H1 (cell line): ENCODE data around the gene MMP21. TPM values are rescaled to one million over a fixed set of nuclear protein-coding genes. Genes with fewer than 3 reads are reported as not detected.

Experiments used
- CTCF ChIA-PET: fragments of 300-600 bp; sonication (Branson Sonifier 250); formaldehyde crosslinking; loops from one replicate; lab custom pipeline; 2021; ENCODE audit not compliant: partially characterized antibody; lab: Charles Lee
- POLR2A ChIA-PET: fragments of 300-600 bp; sonication (Branson Sonifier 250); formaldehyde crosslinking; loops from one replicate; lab custom pipeline; 2021; ENCODE audit warnings: inconsistent platforms; ENCODE audit not compliant: partially characterized antibody; lab: Charles Lee
- DNase-seq, 2 experiments: peaks; one replicate each; pipeline versions ENCODE4 v3.0.0 to v3.0.0-alpha.2; 2010 to 2022; ENCODE audit warnings: low spot score in 2 of 2, low read depth in 1 of 2, mixed read lengths in 1 of 2
- FAIRE-seq: peaks from 2 replicates; lab custom pipeline; 2011; peaks lifted over from hg19 to GRCh38; lab: Jason Lieb, UNC
- H2AFZ ChIP-seq: 2 replicates; pipeline ENCODE4 v1.8.1; 2012; ENCODE audit warnings: low read length, inconsistent platforms
- H2AK5ac ChIP-seq: 2 replicates; pipeline ENCODE4 v1.6.1; 2013; ENCODE audit warnings: low read depth, low read length
- H2BK120ac ChIP-seq: replicated peaks from 2 replicates; pipeline ENCODE3; 2013; ENCODE audit warnings: low read depth, low read length, inconsistent platforms
- H2BK12ac ChIP-seq: 2 replicates; pipeline ENCODE4 v1.6.1; 2013; ENCODE audit warnings: low read depth, low read length
- H2BK15ac ChIP-seq: 2 replicates; pipeline ENCODE4 v1.6.1; 2013; ENCODE audit warnings: low read length
- H2BK20ac ChIP-seq: 2 replicates; pipeline ENCODE4 v1.6.1; 2013; ENCODE audit warnings: low read length
- H2BK5ac ChIP-seq: 2 replicates; pipeline ENCODE4 v1.6.1; 2013; ENCODE audit warnings: low read depth, low read length
- H3K14ac ChIP-seq: 2 replicates; pipeline ENCODE4 v1.6.1; 2013; ENCODE audit warnings: inconsistent platforms; ENCODE audit not compliant: insufficient read length
- H3K18ac ChIP-seq: 2 replicates; pipeline ENCODE4 v1.6.1; 2013; ENCODE audit warnings: low read length; ENCODE audit errors: extremely low read depth
- H3K23ac ChIP-seq: 2 replicates; pipeline ENCODE4 v1.6.1; 2013; ENCODE audit warnings: inconsistent platforms; ENCODE audit not compliant: insufficient read length
- H3K23me2 ChIP-seq: 2 replicates; pipeline ENCODE4 v1.6.1; 2013; ENCODE audit warnings: low read depth, low read length
- H3K27ac ChIP-seq: 2 replicates; pipeline ENCODE4 v1.6.1; 2011; ENCODE audit warnings: low read depth, low read length, inconsistent platforms
- H3K27me3 ChIP-seq, 4 experiments: replicated peaks in 1 of 4; 1 replicate in 1 of 4; 2 replicates in 3 of 4; pipeline versions ENCODE4 v1.6.1 to v1.8.1; 2011 to 2013; ENCODE audit warnings: low read length in 3 of 4, mild to moderate bottlenecking in 3 of 4, inconsistent platforms in 2 of 4, mixed read lengths in 2 of 4, moderate library complexity in 1 of 4; ENCODE audit not compliant: control insufficient read depth in 3 of 4, insufficient read depth in 3 of 4; ENCODE audit errors: extremely low read depth in 1 of 4
- H3K36me3 ChIP-seq, 4 experiments: 2 replicates each; pipeline versions ENCODE4 v1.6.1 to v1.8.1; 2011 to 2013; ENCODE audit warnings: mild to moderate bottlenecking in 4 of 4, low read length in 3 of 4, moderate library complexity in 2 of 4, control low read depth in 1 of 4, inconsistent platforms in 1 of 4; ENCODE audit not compliant: insufficient read depth in 4 of 4, control insufficient read depth in 2 of 4
- H3K4ac ChIP-seq: replicated peaks from 2 replicates; pipeline ENCODE3; 2013; ENCODE audit warnings: low read length, low read depth, mixed read lengths, inconsistent platforms; ENCODE audit not compliant: insufficient read length
- H3K4me1 ChIP-seq, 4 experiments: replicated peaks in 1 of 4; 1 replicate in 1 of 4; 2 replicates in 3 of 4; pipeline versions ENCODE4 v1.6.1 to v1.8.1; 2011 to 2013; ENCODE audit warnings: low read length in 3 of 4, inconsistent platforms in 2 of 4, mixed read lengths in 1 of 4; ENCODE audit not compliant: insufficient read depth in 4 of 4, control insufficient read depth in 3 of 4
- H3K4me2 ChIP-seq, 2 experiments: 2 replicates each; pipeline versions ENCODE4 v1.6.1 to v1.8.1; 2011 to 2013; ENCODE audit warnings: low read depth in 2 of 2, low read length in 2 of 2, control low read depth in 1 of 2, inconsistent platforms in 1 of 2, mild to moderate bottlenecking in 1 of 2; ENCODE audit not compliant: insufficient read depth in 1 of 2
- H3K4me3 ChIP-seq, 4 experiments: fragments of 200-600, 300-600 bp in 1 of 4; sonication (generic), shearing (Covaris generic), sonication (Bioruptor Twin) in 1 of 4; 2 replicates each; pipeline versions ENCODE4 v1.5.1 to v1.8.1; 2011 to 2016; ENCODE audit warnings: low read length in 4 of 4, low read depth in 3 of 4, control low read depth in 2 of 4, inconsistent platforms in 2 of 4, mild to moderate bottlenecking in 2 of 4, mixed read lengths in 1 of 4, moderate library complexity in 1 of 4; ENCODE audit not compliant: insufficient read depth in 2 of 4; ENCODE audit errors: extremely low read depth in 1 of 4
- H3K56ac ChIP-seq: replicated peaks from 2 replicates; pipeline ENCODE3; 2013; ENCODE audit warnings: low read depth, mild to moderate bottlenecking, mixed read lengths, low read length, inconsistent platforms; ENCODE audit not compliant: insufficient read length
- H3K79me1 ChIP-seq: 2 replicates; pipeline ENCODE4 v1.6.1; 2013; ENCODE audit warnings: low read depth, low read length, control low read depth
- H3K79me2 ChIP-seq, 2 experiments: 2 replicates each; pipeline versions ENCODE4 v1.6.1 to v1.8.1; 2012 to 2013; ENCODE audit warnings: low read length in 2 of 2, mild to moderate bottlenecking in 2 of 2, inconsistent platforms in 1 of 2; ENCODE audit not compliant: insufficient read depth in 2 of 2, control insufficient read depth in 1 of 2
- H3K9ac ChIP-seq, 4 experiments: replicated peaks in 1 of 4; 1 replicate in 1 of 4; 2 replicates in 3 of 4; pipeline versions ENCODE4 v1.6.1 to v1.8.1; 2011 to 2013; ENCODE audit warnings: low read depth in 3 of 4, low read length in 3 of 4, control low read depth in 2 of 4, mild to moderate bottlenecking in 2 of 4, moderate library complexity in 2 of 4, inconsistent platforms in 1 of 4; ENCODE audit errors: extremely low read depth in 1 of 4
- H3K9me3 ChIP-seq, 2 experiments: 2 replicates each; pipeline versions ENCODE4 v1.6.1 to v1.8.1; 2012 to 2013; ENCODE audit warnings: mild to moderate bottlenecking in 2 of 2, moderate library complexity in 2 of 2, control low read depth in 1 of 2, inconsistent platforms in 1 of 2, low read depth in 1 of 2, low read length in 1 of 2, mixed read lengths in 1 of 2; ENCODE audit not compliant: insufficient read depth in 2 of 2
- H4K20me1 ChIP-seq, 2 experiments: replicated peaks in 1 of 2; 2 replicates each; pipeline versions ENCODE3 to v1.8.1; 2011 to 2013; ENCODE audit warnings: inconsistent platforms in 2 of 2, low read length in 2 of 2, mild to moderate bottlenecking in 1 of 2; ENCODE audit not compliant: insufficient read depth in 2 of 2, control insufficient read depth in 1 of 2
- H4K5ac ChIP-seq: 2 replicates; pipeline ENCODE4 v1.6.1; 2013; ENCODE audit warnings: low read length, low read depth, mixed read lengths, inconsistent platforms; ENCODE audit not compliant: insufficient read length
- H4K8ac ChIP-seq: 2 replicates; pipeline ENCODE4 v1.8.0; 2013; ENCODE audit warnings: mild to moderate bottlenecking, moderate library complexity, low read length, inconsistent platforms; ENCODE audit not compliant: insufficient read depth; ENCODE audit errors: extremely low read depth
- H4K91ac ChIP-seq: replicated peaks from 2 replicates; pipeline ENCODE3; 2013; ENCODE audit warnings: low read length, mixed read lengths, inconsistent platforms; ENCODE audit not compliant: insufficient read length
- CHD2 ChIP-seq: IDR thresholded peaks from 2 replicates; pipeline ENCODE4 v1.6.1; 2012; ENCODE audit warnings: low read length, improper control_type of control experiment
- EGR1 ChIP-seq: IDR thresholded peaks from 2 replicates; pipeline ENCODE4 v1.6.1; 2011; ENCODE audit warnings: low read depth, low read length, borderline replicate concordance
- HDAC6 ChIP-seq: IDR thresholded peaks from one replicate; pipeline ENCODE4 v1.7.1; 2012; ENCODE audit warnings: low read depth, mild to moderate bottlenecking, inconsistent platforms, low read length, moderate library complexity
- KDM1A ChIP-seq: fragments of 200-600, 300-600 bp; sonication (generic); IDR thresholded peaks from 2 replicates; pipeline ENCODE4 v1.7.1; 2016; ENCODE audit warnings: mild to moderate bottlenecking, low read length, borderline replicate concordance
- KDM4A ChIP-seq: IDR thresholded peaks from one replicate; pipeline ENCODE4 v1.7.1; 2012; ENCODE audit warnings: low read depth, mild to moderate bottlenecking, moderate library complexity, low read length, inconsistent platforms; ENCODE audit not compliant: severe bottlenecking
- NANOG ChIP-seq: IDR thresholded peaks from 2 replicates; pipeline ENCODE4 v1.6.1; 2011; ENCODE audit warnings: low read length, low read depth, mild to moderate bottlenecking, inconsistent platforms; ENCODE audit not compliant: insufficient read depth, poor library complexity, severe bottlenecking
- PHF8 ChIP-seq: fragments of 200-600 bp; sonication (generic); conservative IDR thresholded peaks from 2 replicates; pipeline ENCODE4 v1.7.1; 2012; ENCODE audit warnings: low read depth, mild to moderate bottlenecking, inconsistent platforms, low read length, moderate library complexity
- SIRT6 ChIP-seq: IDR thresholded peaks from one replicate; pipeline ENCODE4 v1.7.1; 2012; ENCODE audit warnings: low read length, inconsistent platforms
- SP1 ChIP-seq: IDR thresholded peaks from 2 replicates; pipeline ENCODE4 v1.6.1; 2011; ENCODE audit warnings: low read depth, low read length
- SP4 ChIP-seq: IDR thresholded peaks from 2 replicates; pipeline ENCODE4 v1.6.1; 2012; ENCODE audit warnings: low read length, inconsistent platforms
- WGBS, 2 experiments: shearing (Covaris generic) in 1 of 2; methylation state at CpG; one replicate each; pipeline versions ENCODE4 v1.1.6 to v1.1.7; 2013 to 2015; ENCODE audit warnings: low lambda C conversion rate in 2 of 2, mixed read lengths in 2 of 2, inconsistent platforms in 1 of 2, low coverage in 1 of 2, missing lambda C conversion rate in 1 of 2; ENCODE audit not compliant: insufficient replicate concordance in 2 of 2, insufficient coverage in 1 of 2, insufficient read length in 1 of 2; ENCODE audit errors: extremely low coverage in 1 of 2, missing lambda C conversion rate in 1 of 2; 5-methylcytosine and 5-hydroxymethylcytosine counted together
- polyA plus RNA-seq, 7 experiments: library from polyadenylated mRNA; depleted of rRNA in 3 of 7; stranded (reverse) in 5 of 7; unstranded in 2 of 7; fragments of >200 nt in 5 of 7; fragments of 200-250 nt in 2 of 7; gene quantifications; 1 replicate in 5 of 7; 2 replicates in 1 of 7; 4 replicates in 1 of 7; pipeline versions ENCODE4 v1.2.1 to v1.2.3, GENCODE V29; 2011 to 2013; ENCODE audit warnings: missing spikeins in 2 of 7, mixed read lengths in 2 of 7
- total RNA-seq: library from RNA; stranded (reverse); fragmentation: NEBNext Ultra II Directional; extraction: Animal tissue kit (Norgen Biotek cat#: 25700); gene quantifications from 2 replicates; pipeline ENCODE4 v1.2.1, GENCODE V29; 2021

Gene MMP21
- total and polyA plus RNA-seq, 2 of the 8 experiments (the other 6 are each of a cell fraction or from before 2014, with no cell fraction given), result not detected

- no peak overlapping the region for H4K5ac ChIP-seq
- H3K56ac ChIP-seq, result no peak overlapping the region
- no peak overlapping the region for H2BK15ac ChIP-seq
- no peak overlapping the region for H3K14ac ChIP-seq
- no peak overlapping the region for H3K4ac ChIP-seq
- H2AK5ac ChIP-seq, result no peak overlapping the region
- no peak overlapping the region for H2BK120ac ChIP-seq
- H3K23me2 ChIP-seq, result no peaks in the 10 kb centered on the region
- no peak overlapping the region for H3K4me3 ChIP-seq
- DNase-seq (no peak), FAIRE-seq (no peak)
- no peaks in the 10 kb centered on the region for H3K9me3 ChIP-seq
- H3K23ac ChIP-seq, result no peak overlapping the region
- H3K27ac ChIP-seq, result no peak overlapping the region
- no peak overlapping the region for H4K8ac ChIP-seq
- CTCF ChIA-PET, result no interaction called here
- peaks cover 2 to 3% of the 10 kb centered on the region in 2 experiments for H4K20me1 ChIP-seq
- H4K91ac ChIP-seq, result no peak overlapping the region
- no peaks in the 10 kb centered on the region for H3K27me3 ChIP-seq
- peaks cover 0 to 5% (median 0%) of the 10 kb centered on the region in 4 experiments; a peak in 1 of 7 replicates for H3K4me1 ChIP-seq
- no peak for TF ChIP-seq SIRT6
- TF ChIP-seq CHD2, result no peak
- TF ChIP-seq PHF8, result no peak
- no peak for TF ChIP-seq KDM1A
- TF ChIP-seq SP4, result no peak
- no peak for TF ChIP-seq EGR1
- TF ChIP-seq KDM4A, result no peak
- no peak for TF ChIP-seq SP1
- no peak for TF ChIP-seq NANOG
- TF ChIP-seq HDAC6, result no peak
- no peak overlapping the region for H2AFZ ChIP-seq
- POLR2A ChIA-PET, result interaction anchor here (1.1 to 1.5 kb wide), 2 partner anchors 9 to 41 kb away, joined by 3 to 4 read pairs; no protein-coding TSS in a partner anchor
- H3K9ac ChIP-seq, result no peak overlapping the region
- H3K18ac ChIP-seq, result no peak overlapping the region
- no peak overlapping the region for H2BK5ac ChIP-seq
- no peaks in the 10 kb centered on the region for H3K79me1 ChIP-seq
- no peak overlapping the region for H2BK20ac ChIP-seq
- H3K36me3 ChIP-seq, result peaks cover 0 to 25% (median 10%) of the 10 kb centered on the region in 4 experiments; a peak in 7 of 8 replicates
- H2BK12ac ChIP-seq, result no peak overlapping the region
- no peaks in the 10 kb centered on the region for H3K79me2 ChIP-seq
- H3K4me2 ChIP-seq, result no peak overlapping the region
- WGBS, 2 experiments, result 85% methylated on average over 1 of the region's 1 CpG; no CpG with 5 or more reads in 1 of the 2 experiments
Measured at GRCh38 chr10:125801574-125801973, 26.0 kb upstream of the MMP21 start.
